Measurements from ENCODE around the gene LSAMP. TPM values are rescaled to one million over a fixed set of nuclear protein-coding genes. Genes with fewer than 3 reads are reported as not detected.

Gene LSAMP
- polyA plus RNA-seq, 1 of the 3 experiments (the other 2 are of a cell fraction), result 6.6 TPM

DNA sequence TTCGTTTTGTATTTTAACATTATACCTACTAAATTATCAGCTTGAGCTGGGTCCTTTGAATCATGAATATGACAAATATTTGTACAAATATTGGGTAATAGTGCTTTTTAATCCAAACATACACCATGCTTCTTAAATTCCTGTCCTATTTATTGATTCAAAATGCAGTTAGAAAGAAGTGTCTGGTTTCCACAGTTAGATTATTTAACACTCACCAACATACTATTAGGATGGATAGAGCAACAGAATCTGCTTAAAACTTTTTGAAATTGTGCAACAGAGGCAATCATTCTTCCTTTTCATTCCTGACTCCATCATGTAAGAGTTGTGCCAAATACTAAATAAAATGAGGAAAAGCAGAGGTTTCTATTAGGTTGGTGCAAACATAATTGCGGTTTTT, 281.2 kb downstream of the LSAMP start:
- no peaks in the 10 kb centered on the region for H3K79me2 ChIP-seq (ENCODE audit: insufficient read depth)
- H3K4me2 ChIP-seq, result no peak overlapping the region
- WGBS (ENCODE audit: low lambda C conversion rate), result 72% methylated on average over 2 of the region's 2 CpGs
- no peak for DNase-seq
- ChIA-PET CTCF (no interaction called here), POLR2A (no interaction called here)
- H3K36me3 ChIP-seq (replicated peaks in 1 of 2; ENCODE audit: control insufficient read depth in 1 of 2, insufficient read depth in 2 of 2, low read length in 1 of 2), result no peaks in the 10 kb centered on the region
- H3K9me2 ChIP-seq, result no peaks in the 10 kb centered on the region
- H3K4me1 ChIP-seq (ENCODE audit: control insufficient read depth in 1 of 2, insufficient read depth in 2 of 2, low read depth in 1 of 2, low read length in 1 of 2), result peaks cover 0 to 10% of the 10 kb centered on the region in 2 experiments; a peak in 2 of 4 replicates
- H3K27ac ChIP-seq (ENCODE audit: low read depth in 2 of 2, low read length in 1 of 2), result no peak overlapping the region
- H3K4me3 ChIP-seq (ENCODE audit: low read depth in 2 of 2, low read length in 1 of 2), result no peak overlapping the region
- no peaks in the 10 kb centered on the region for H3K9me3 ChIP-seq
- H3K27me3 ChIP-seq (ENCODE audit: insufficient read depth), result no peaks in the 10 kb centered on the region
- no peak overlapping the region for H2AFZ ChIP-seq (ENCODE audit: low read depth)
- H4K20me1 ChIP-seq (ENCODE audit: insufficient read depth), result no peaks in the 10 kb centered on the region
- no peak overlapping the region for H3K9ac ChIP-seq
- H3F3A ChIP-seq (replicated peaks; ENCODE audit: insufficient read depth), result no peaks in the 10 kb centered on the region
- TF ChIP-seq, protein P1, sequence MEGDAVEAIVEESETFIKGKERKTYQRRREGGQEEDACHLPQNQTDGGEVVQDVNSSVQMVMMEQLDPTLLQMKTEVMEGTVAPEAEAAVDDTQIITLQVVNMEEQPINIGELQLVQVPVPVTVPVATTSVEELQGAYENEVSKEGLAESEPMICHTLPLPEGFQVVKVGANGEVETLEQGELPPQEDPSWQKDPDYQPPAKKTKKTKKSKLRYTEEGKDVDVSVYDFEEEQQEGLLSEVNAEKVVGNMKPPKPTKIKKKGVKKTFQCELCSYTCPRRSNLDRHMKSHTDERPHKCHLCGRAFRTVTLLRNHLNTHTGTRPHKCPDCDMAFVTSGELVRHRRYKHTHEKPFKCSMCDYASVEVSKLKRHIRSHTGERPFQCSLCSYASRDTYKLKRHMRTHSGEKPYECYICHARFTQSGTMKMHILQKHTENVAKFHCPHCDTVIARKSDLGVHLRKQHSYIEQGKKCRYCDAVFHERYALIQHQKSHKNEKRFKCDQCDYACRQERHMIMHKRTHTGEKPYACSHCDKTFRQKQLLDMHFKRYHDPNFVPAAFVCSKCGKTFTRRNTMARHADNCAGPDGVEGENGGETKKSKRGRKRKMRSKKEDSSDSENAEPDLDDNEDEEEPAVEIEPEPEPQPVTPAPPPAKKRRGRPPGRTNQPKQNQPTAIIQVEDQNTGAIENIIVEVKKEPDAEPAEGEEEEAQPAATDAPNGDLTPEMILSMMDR (IDR thresholded peaks at IDR 0.05), result no peak

DNA sequence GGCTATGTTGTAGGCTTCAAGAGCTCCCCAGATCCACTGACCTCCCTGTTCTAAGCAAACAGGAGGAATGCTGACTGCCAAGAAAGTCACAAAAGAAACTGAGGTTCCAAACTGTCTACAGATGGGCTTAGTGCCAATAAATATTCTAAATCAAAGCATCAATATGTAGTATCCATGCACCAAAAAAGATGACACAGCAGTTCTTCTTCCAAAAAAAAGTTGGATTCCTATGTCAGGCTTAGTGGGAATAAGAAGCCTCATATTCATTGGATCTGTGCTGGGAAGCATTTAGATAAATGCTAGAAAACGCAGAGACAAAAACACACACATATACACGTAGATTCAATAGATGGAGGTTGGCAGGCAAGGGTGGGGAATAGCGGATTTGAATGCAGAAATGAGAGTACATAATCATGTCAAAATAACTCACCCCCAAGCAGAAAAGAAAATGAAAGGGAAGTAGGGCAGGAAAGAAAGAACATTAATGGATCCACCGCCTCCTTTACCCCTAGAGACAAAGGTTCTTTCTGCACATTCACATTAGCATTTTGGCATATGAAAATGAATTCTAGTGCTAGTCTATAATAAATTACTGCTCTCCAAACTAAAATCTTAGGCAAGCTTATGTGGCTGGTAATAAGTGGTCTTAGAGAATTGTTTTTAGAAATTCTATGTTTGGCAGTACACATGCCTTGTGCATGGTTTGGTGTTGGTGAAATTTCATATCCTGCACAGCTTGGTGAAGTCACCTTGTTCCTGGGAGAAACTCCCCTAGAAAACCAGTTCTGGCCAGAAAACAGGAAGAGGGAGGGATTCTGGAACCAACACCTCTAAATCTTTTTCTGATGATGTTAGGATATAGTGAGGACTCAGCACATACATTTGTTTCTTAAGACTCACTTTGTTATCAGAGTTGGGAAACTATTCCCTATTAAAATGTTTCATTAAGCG, 283.4 kb downstream of the LSAMP start:
- Histone ChIP-seq H3K27me3 (ENCODE audit: insufficient read depth) (no peaks in the 10 kb centered on the region), H3K9me3 (no peaks in the 10 kb centered on the region), H3K79me2 (ENCODE audit: insufficient read depth) (no peaks in the 10 kb centered on the region), H3K27ac (ENCODE audit: low read depth in 2 of 2, low read length in 1 of 2) (no peak overlapping the region), H3F3A (replicated peaks; ENCODE audit: insufficient read depth) (no peaks in the 10 kb centered on the region), H3K9ac (no peak overlapping the region), H2AFZ (ENCODE audit: low read depth) (no peak overlapping the region), H3K36me3 (replicated peaks in 1 of 2; ENCODE audit: control insufficient read depth in 1 of 2, insufficient read depth in 2 of 2, low read length in 1 of 2) (no peaks in the 10 kb centered on the region), H3K4me1 (ENCODE audit: control insufficient read depth in 1 of 2, insufficient read depth in 2 of 2, low read depth in 1 of 2, low read length in 1 of 2) (peaks cover 0 to 10% of the 10 kb centered on the region in 2 experiments; a peak in 2 of 4 replicates), H3K9me2 (no peaks in the 10 kb centered on the region), H3K4me2 (no peak overlapping the region), H3K4me3 (ENCODE audit: low read depth in 2 of 2, low read length in 1 of 2) (no peak overlapping the region), H4K20me1 (ENCODE audit: insufficient read depth) (no peaks in the 10 kb centered on the region)
- TF ChIP-seq EP300 (IDR thresholded peaks at IDR 0.05; ENCODE audit: borderline replicate concordance in 1 of 2, low read depth in 1 of 2, low read length in 1 of 2) (no peak), EZH2phosphoT487 (IDR thresholded peaks at IDR 0.05; ENCODE audit: borderline replicate concordance, low read depth) (no peak), ELF1 (IDR thresholded peaks at IDR 0.05) (no peak), SIN3A (IDR thresholded peaks at IDR 0.05; ENCODE audit: borderline replicate concordance, low read depth, low read length) (no peak), RAD21 (IDR thresholded peaks at IDR 0.05; ENCODE audit: low read length) (no peak), TEAD4 (IDR thresholded peaks at IDR 0.05; ENCODE audit: borderline replicate concordance, insufficient read depth) (no peak), GABPA (IDR thresholded peaks at IDR 0.05; ENCODE audit: low read depth) (no peak), CHD2 (IDR thresholded peaks at IDR 0.05; ENCODE audit: low read length, partially characterized antibody) (no peak)
- POLR2A ChIA-PET, result no interaction called here
- CTCF ChIA-PET, result no interaction called here
- 77% methylated on average over 5 of the region's 5 CpGs for WGBS (ENCODE audit: low lambda C conversion rate)
- DNase-seq, result no peak

Measured in SK-N-SH (cell line).